Activated naive CD8-positive, alpha-beta T cell treated with anti-CD3 and anti-CD28 coated beads, Interleukin-2, amount 50 U/mL, for 24 hours (primary cell): ENCODE data around the gene ANKRD13D.
A peak's percentile ranks its signal among the peaks of the same experiment; 100 is the strongest.

Experiments
- ATAC-seq: fragments of 150-1000 bp; cut with Tn5 transposase; one replicate; pipeline ENCODE4 v1.10.0; 2021
- DNase-seq: peaks from one replicate; pipeline ENCODE4 v3.0.0; 2021
- H3K27ac Mint-ChIP-seq: one replicate; pipeline ENCODE4 v1.8.0; 2021; ENCODE audit warnings: mild to moderate bottlenecking, mixed read lengths
- H3K27me3 Mint-ChIP-seq: one replicate; pipeline ENCODE4 v1.8.0; 2021; ENCODE audit warnings: mixed read lengths
- H3K36me3 Mint-ChIP-seq: one replicate; pipeline ENCODE4 v1.8.0; 2021; ENCODE audit warnings: low read depth, mixed read lengths
- H3K4me1 Mint-ChIP-seq: one replicate; pipeline ENCODE4 v1.8.0; 2021; ENCODE audit warnings: mixed read lengths
- H3K4me3 Mint-ChIP-seq: one replicate; pipeline ENCODE4 v1.8.0; 2021; ENCODE audit warnings: mild to moderate bottlenecking, moderate library complexity, mixed read lengths
- H3K9me3 Mint-ChIP-seq: one replicate; pipeline ENCODE4 v1.8.0; 2021; ENCODE audit warnings: mixed read lengths

ANKRD13D gene

GRCh38 chr11:67284811-67285540, 4.1 kb upstream of the ANKRD13D start:
- DNase-seq, result no peak
- H3K4me3 Mint-ChIP-seq, result no peak overlapping the region
- H3K36me3 Mint-ChIP-seq, result peaks cover 21% of the 10 kb centered on the region
- no peak for ATAC-seq
- no peak overlapping the region for H3K27ac Mint-ChIP-seq
- no peaks in the 10 kb centered on the region for H3K9me3 Mint-ChIP-seq
- H3K27me3 Mint-ChIP-seq, result no peaks in the 10 kb centered on the region
- peaks cover 40% of the 10 kb centered on the region for H3K4me1 Mint-ChIP-seq

GRCh38 chr11:67285541-67286498, 3.3 kb upstream of the ANKRD13D start:
- Mint-ChIP-seq H3K9me3 (no peaks in the 10 kb centered on the region), H3K4me1 (peaks cover 39% of the 10 kb centered on the region), H3K36me3 (peaks cover 21% of the 10 kb centered on the region), H3K27me3 (no peaks in the 10 kb centered on the region), H3K4me3 (peak overlapping the region; percentile 14), H3K27ac (peak overlapping the region; percentile 93)
- DNase-seq (no peak), ATAC-seq (no peak)

- Mint-ChIP-seq H3K27ac (peak overlapping the region; percentile 93), H3K36me3 (peaks cover 24% of the 10 kb centered on the region), H3K27me3 (no peaks in the 10 kb centered on the region), H3K9me3 (no peaks in the 10 kb centered on the region), H3K4me1 (peaks cover 42% of the 10 kb centered on the region), H3K4me3 (peak overlapping the region; percentile 67)
- ATAC-seq (no peak), DNase-seq (no peak)
Observed at GRCh38 chr11:67286621-67287333, 2.3 kb upstream of the ANKRD13D start.

GRCh38 chr11:67287355-67288197, 1.5 kb upstream of the ANKRD13D start:
- H3K9me3 Mint-ChIP-seq, result no peaks in the 10 kb centered on the region
- H3K36me3 Mint-ChIP-seq, result peaks cover 27% of the 10 kb centered on the region
- H3K27me3 Mint-ChIP-seq, result no peaks in the 10 kb centered on the region
- ATAC-seq (no peak), DNase-seq (no peak)
- peaks cover 44% of the 10 kb centered on the region for H3K4me1 Mint-ChIP-seq
- H3K4me3 Mint-ChIP-seq, result peak overlapping the region; percentile 67
- H3K27ac Mint-ChIP-seq, result peak overlapping the region; percentile 93

GRCh38 chr11:67288198-67288451, 978 bp upstream of the ANKRD13D start:
- Mint-ChIP-seq H3K27me3 (no peaks in the 10 kb centered on the region), H3K36me3 (peaks cover 32% of the 10 kb centered on the region), H3K9me3 (no peaks in the 10 kb centered on the region), H3K4me1 (peaks cover 49% of the 10 kb centered on the region), H3K27ac (peak overlapping the region; percentile 93), H3K4me3 (peak overlapping the region; percentile 67)
- DNase-seq (no peak), ATAC-seq (peak; percentile 12)

DNA sequence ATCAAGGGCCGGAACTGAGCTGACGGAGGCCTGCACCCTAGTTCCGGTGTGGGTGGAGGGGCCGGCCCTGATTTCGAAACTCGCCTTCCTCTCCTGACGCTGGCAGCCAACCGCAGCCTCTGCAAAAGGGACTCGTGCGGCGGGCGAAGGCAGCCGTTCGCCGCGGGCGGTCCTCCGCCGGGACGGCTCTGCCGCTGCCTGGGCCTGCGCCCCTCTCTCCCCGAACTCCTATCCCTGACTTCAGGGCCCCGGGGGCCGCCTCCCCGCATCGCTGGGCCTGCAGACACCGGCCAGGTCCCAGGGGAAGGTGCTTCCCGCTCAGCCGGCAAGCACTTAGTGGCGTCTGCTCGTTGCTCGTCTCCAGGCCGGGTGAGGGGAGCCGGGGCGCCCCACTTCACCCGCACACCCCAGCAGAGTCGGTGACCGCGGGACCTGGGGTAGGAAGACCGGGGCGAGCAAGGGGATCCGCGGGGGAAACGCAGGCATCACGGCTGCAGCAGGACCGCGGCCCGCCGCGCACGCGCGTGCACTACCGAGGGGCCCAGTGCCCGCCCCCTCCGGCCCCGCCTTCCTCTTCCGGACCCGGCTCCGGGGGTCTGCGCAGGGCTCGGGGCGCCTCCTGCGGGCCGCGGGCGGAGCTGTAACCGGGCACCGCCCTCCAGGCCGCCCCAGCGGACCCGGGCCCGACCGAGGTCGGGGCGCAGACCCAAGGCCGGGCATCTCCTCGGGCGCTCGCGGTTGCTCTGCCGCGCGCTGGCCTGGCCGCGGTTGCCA, 464 bp upstream of the ANKRD13D start:
- peaks cover 52% of the 10 kb centered on the region for H3K4me1 Mint-ChIP-seq

GRCh38 chr11:67289651-67290479, 762 bp downstream of the ANKRD13D start:
- Mint-ChIP-seq H3K27me3 (no peaks in the 10 kb centered on the region), H3K27ac (peak overlapping the region; percentile 90), H3K4me1 (peaks cover 57% of the 10 kb centered on the region), H3K4me3 (peak overlapping the region; percentile 85), H3K9me3 (no peaks in the 10 kb centered on the region), H3K36me3 (peaks cover 39% of the 10 kb centered on the region)
- peak; percentile 30 for DNase-seq
- ATAC-seq, result no peak

More for the DNA sequence above, 464 bp upstream of the ANKRD13D start:
- DNase-seq (peak; percentile 92), ATAC-seq (peak; percentile 68)
- peaks cover 34% of the 10 kb centered on the region for H3K36me3 Mint-ChIP-seq
- H3K27me3 Mint-ChIP-seq, result no peaks in the 10 kb centered on the region
- H3K4me3 Mint-ChIP-seq, result peak overlapping the region; percentile 67
- H3K9me3 Mint-ChIP-seq, result no peaks in the 10 kb centered on the region
- peak overlapping the region; percentile 93 for H3K27ac Mint-ChIP-seq

DNA sequence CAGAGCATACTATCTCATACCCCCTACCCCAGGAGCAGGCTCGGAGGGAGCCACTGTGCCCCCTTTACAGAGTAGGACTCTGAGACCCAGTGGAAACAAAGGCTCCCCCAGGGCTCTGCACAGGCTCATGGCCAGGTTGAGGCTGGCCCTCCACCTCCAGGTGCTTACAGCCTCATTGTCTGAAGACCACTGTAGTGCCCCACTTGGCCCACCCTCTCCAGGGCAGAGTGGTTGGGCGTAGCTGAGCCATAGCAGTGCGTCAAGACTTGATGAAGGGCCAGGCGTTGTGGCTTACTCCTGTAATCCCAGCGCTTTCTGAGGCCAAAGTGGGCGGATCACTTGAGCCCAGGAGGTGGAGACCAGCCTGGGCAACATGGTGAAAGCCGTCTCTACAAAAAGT, 1.7 kb downstream of the ANKRD13D start:
- peaks cover 49% of the 10 kb centered on the region for H3K4me1 Mint-ChIP-seq
- DNase-seq (no peak), ATAC-seq (no peak)
- no peaks in the 10 kb centered on the region for H3K9me3 Mint-ChIP-seq
- H3K4me3 Mint-ChIP-seq, result peak overlapping the region; percentile 85
- peaks cover 48% of the 10 kb centered on the region for H3K36me3 Mint-ChIP-seq
- H3K27ac Mint-ChIP-seq, result peak overlapping the region; percentile 22
- H3K27me3 Mint-ChIP-seq, result no peaks in the 10 kb centered on the region

GRCh38 chr11:67291481-67292381, 2.6 kb downstream of the ANKRD13D start:
- Mint-ChIP-seq H3K27ac (no peak overlapping the region), H3K36me3 (peaks cover 58% of the 10 kb centered on the region), H3K27me3 (no peaks in the 10 kb centered on the region), H3K4me1 (peaks cover 43% of the 10 kb centered on the region), H3K9me3 (peaks cover 8% of the 10 kb centered on the region), H3K4me3 (no peak overlapping the region)
- ATAC-seq (no peak), DNase-seq (no peak)

DNA sequence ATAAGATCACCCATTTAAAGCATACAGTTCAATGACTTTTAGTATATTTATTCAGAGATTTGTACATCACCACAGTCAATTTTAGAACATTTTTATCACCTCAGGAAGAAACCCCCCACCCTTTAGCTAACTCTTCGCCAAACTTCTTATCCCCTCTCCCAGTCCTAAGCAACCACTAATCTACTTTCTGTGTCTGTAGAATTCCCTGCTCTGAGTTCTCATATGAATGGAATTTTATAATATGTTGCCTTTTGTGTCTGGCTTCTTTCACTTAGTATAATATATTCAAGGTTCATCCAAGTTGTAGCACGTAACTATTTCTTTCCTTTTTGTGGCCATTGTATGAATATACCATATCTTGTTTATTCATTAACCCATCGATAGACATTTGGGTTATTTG, 3.6 kb downstream of the ANKRD13D start:
- DNase-seq (no peak), ATAC-seq (no peak)
- Mint-ChIP-seq H3K27ac (peak overlapping the region; percentile 41), H3K9me3 (peaks cover 12% of the 10 kb centered on the region), H3K4me1 (peaks cover 38% of the 10 kb centered on the region), H3K27me3 (no peaks in the 10 kb centered on the region), H3K36me3 (peaks cover 59% of the 10 kb centered on the region), H3K4me3 (peak overlapping the region; percentile 43)

- Mint-ChIP-seq H3K27me3 (no peaks in the 10 kb centered on the region), H3K4me1 (peaks cover 33% of the 10 kb centered on the region), H3K27ac (peak overlapping the region; percentile 41), H3K36me3 (peaks cover 60% of the 10 kb centered on the region), H3K4me3 (peak overlapping the region; percentile 43), H3K9me3 (peaks cover 12% of the 10 kb centered on the region)
- ATAC-seq (no peak), DNase-seq (no peak)
Observed at GRCh38 chr11:67293090-67293489, 4.0 kb downstream of the ANKRD13D start.

DNA sequence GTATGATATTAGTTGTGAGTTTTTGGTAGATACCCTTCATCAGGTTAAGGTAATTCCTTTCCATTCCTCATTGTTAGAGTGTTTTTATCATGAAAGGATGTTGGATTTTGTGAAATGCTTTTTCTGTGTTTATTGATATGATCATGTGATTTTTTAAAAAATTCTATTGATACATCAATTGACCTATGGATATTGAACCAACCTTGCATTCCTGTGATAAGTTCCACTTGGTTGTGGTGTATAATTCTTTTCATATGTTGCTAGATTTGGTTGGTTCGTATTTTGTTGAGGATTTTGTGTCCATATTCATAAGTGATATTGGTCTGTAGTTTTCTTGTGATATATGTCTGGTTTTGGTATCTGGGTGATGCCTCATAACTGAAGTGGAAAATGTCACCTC, 6.7 kb downstream of the ANKRD13D start:
- H3K4me3 Mint-ChIP-seq, result no peak overlapping the region
- H3K27ac Mint-ChIP-seq, result no peak overlapping the region
- H3K4me1 Mint-ChIP-seq, result peaks cover 27% of the 10 kb centered on the region
- no peaks in the 10 kb centered on the region for H3K27me3 Mint-ChIP-seq
- DNase-seq, result no peak
- H3K9me3 Mint-ChIP-seq, result peaks cover 12% of the 10 kb centered on the region
- peaks cover 65% of the 10 kb centered on the region for H3K36me3 Mint-ChIP-seq
- ATAC-seq, result no peak
